H1 (cell line): ENCODE data around the gene TMEM185A. TPM values are rescaled to one million over a fixed set of nuclear protein-coding genes. Genes with fewer than 3 reads are reported as not detected.

Experiments used
- CTCF ChIA-PET: fragments of 300-600 bp; sonication (Branson Sonifier 250); formaldehyde crosslinking; loops from one replicate; lab custom pipeline; 2021; ENCODE audit not compliant: partially characterized antibody; lab: Charles Lee
- POLR2A ChIA-PET: fragments of 300-600 bp; sonication (Branson Sonifier 250); formaldehyde crosslinking; loops from one replicate; lab custom pipeline; 2021; ENCODE audit warnings: inconsistent platforms; ENCODE audit not compliant: partially characterized antibody; lab: Charles Lee
- DNase-seq, 2 experiments: peaks; one replicate each; pipeline versions ENCODE4 v3.0.0 to v3.0.0-alpha.2; 2010 to 2022; ENCODE audit warnings: low spot score in 2 of 2, low read depth in 1 of 2, mixed read lengths in 1 of 2
- FAIRE-seq: peaks from 2 replicates; lab custom pipeline; 2011; peaks lifted over from hg19 to GRCh38; lab: Jason Lieb, UNC
- H2AFZ ChIP-seq: 2 replicates; pipeline ENCODE4 v1.8.1; 2012; ENCODE audit warnings: low read length, inconsistent platforms
- H2AK5ac ChIP-seq: 2 replicates; pipeline ENCODE4 v1.6.1; 2013; ENCODE audit warnings: low read depth, low read length
- H2BK120ac ChIP-seq: replicated peaks from 2 replicates; pipeline ENCODE3; 2013; ENCODE audit warnings: low read depth, low read length, inconsistent platforms
- H2BK12ac ChIP-seq: 2 replicates; pipeline ENCODE4 v1.6.1; 2013; ENCODE audit warnings: low read depth, low read length
- H2BK15ac ChIP-seq: 2 replicates; pipeline ENCODE4 v1.6.1; 2013; ENCODE audit warnings: low read length
- H2BK20ac ChIP-seq: 2 replicates; pipeline ENCODE4 v1.6.1; 2013; ENCODE audit warnings: low read length
- H2BK5ac ChIP-seq: 2 replicates; pipeline ENCODE4 v1.6.1; 2013; ENCODE audit warnings: low read depth, low read length
- H3K14ac ChIP-seq: 2 replicates; pipeline ENCODE4 v1.6.1; 2013; ENCODE audit warnings: inconsistent platforms; ENCODE audit not compliant: insufficient read length
- H3K18ac ChIP-seq: 2 replicates; pipeline ENCODE4 v1.6.1; 2013; ENCODE audit warnings: low read length; ENCODE audit errors: extremely low read depth
- H3K23ac ChIP-seq: 2 replicates; pipeline ENCODE4 v1.6.1; 2013; ENCODE audit warnings: inconsistent platforms; ENCODE audit not compliant: insufficient read length
- H3K23me2 ChIP-seq: 2 replicates; pipeline ENCODE4 v1.6.1; 2013; ENCODE audit warnings: low read depth, low read length
- H3K27ac ChIP-seq: 2 replicates; pipeline ENCODE4 v1.6.1; 2011; ENCODE audit warnings: low read depth, low read length, inconsistent platforms
- H3K27me3 ChIP-seq, 4 experiments: replicated peaks in 1 of 4; 1 replicate in 1 of 4; 2 replicates in 3 of 4; pipeline versions ENCODE4 v1.6.1 to v1.8.1; 2011 to 2013; ENCODE audit warnings: low read length in 3 of 4, mild to moderate bottlenecking in 3 of 4, inconsistent platforms in 2 of 4, mixed read lengths in 2 of 4, moderate library complexity in 1 of 4; ENCODE audit not compliant: control insufficient read depth in 3 of 4, insufficient read depth in 3 of 4; ENCODE audit errors: extremely low read depth in 1 of 4
- H3K36me3 ChIP-seq, 4 experiments: 2 replicates each; pipeline versions ENCODE4 v1.6.1 to v1.8.1; 2011 to 2013; ENCODE audit warnings: mild to moderate bottlenecking in 4 of 4, low read length in 3 of 4, moderate library complexity in 2 of 4, control low read depth in 1 of 4, inconsistent platforms in 1 of 4; ENCODE audit not compliant: insufficient read depth in 4 of 4, control insufficient read depth in 2 of 4
- H3K4ac ChIP-seq: replicated peaks from 2 replicates; pipeline ENCODE3; 2013; ENCODE audit warnings: low read length, low read depth, mixed read lengths, inconsistent platforms; ENCODE audit not compliant: insufficient read length
- H3K4me1 ChIP-seq, 4 experiments: replicated peaks in 1 of 4; 1 replicate in 1 of 4; 2 replicates in 3 of 4; pipeline versions ENCODE4 v1.6.1 to v1.8.1; 2011 to 2013; ENCODE audit warnings: low read length in 3 of 4, inconsistent platforms in 2 of 4, mixed read lengths in 1 of 4; ENCODE audit not compliant: insufficient read depth in 4 of 4, control insufficient read depth in 3 of 4
- H3K4me2 ChIP-seq, 2 experiments: 2 replicates each; pipeline versions ENCODE4 v1.6.1 to v1.8.1; 2011 to 2013; ENCODE audit warnings: low read depth in 2 of 2, low read length in 2 of 2, control low read depth in 1 of 2, inconsistent platforms in 1 of 2, mild to moderate bottlenecking in 1 of 2; ENCODE audit not compliant: insufficient read depth in 1 of 2
- H3K4me3 ChIP-seq, 4 experiments: fragments of 200-600, 300-600 bp in 1 of 4; sonication (generic), shearing (Covaris generic), sonication (Bioruptor Twin) in 1 of 4; 2 replicates each; pipeline versions ENCODE4 v1.5.1 to v1.8.1; 2011 to 2016; ENCODE audit warnings: low read length in 4 of 4, low read depth in 3 of 4, control low read depth in 2 of 4, inconsistent platforms in 2 of 4, mild to moderate bottlenecking in 2 of 4, mixed read lengths in 1 of 4, moderate library complexity in 1 of 4; ENCODE audit not compliant: insufficient read depth in 2 of 4; ENCODE audit errors: extremely low read depth in 1 of 4
- H3K56ac ChIP-seq: replicated peaks from 2 replicates; pipeline ENCODE3; 2013; ENCODE audit warnings: low read depth, mild to moderate bottlenecking, mixed read lengths, low read length, inconsistent platforms; ENCODE audit not compliant: insufficient read length
- H3K79me1 ChIP-seq: 2 replicates; pipeline ENCODE4 v1.6.1; 2013; ENCODE audit warnings: low read depth, low read length, control low read depth
- H3K79me2 ChIP-seq, 2 experiments: 2 replicates each; pipeline versions ENCODE4 v1.6.1 to v1.8.1; 2012 to 2013; ENCODE audit warnings: low read length in 2 of 2, mild to moderate bottlenecking in 2 of 2, inconsistent platforms in 1 of 2; ENCODE audit not compliant: insufficient read depth in 2 of 2, control insufficient read depth in 1 of 2
- H3K9ac ChIP-seq, 4 experiments: replicated peaks in 1 of 4; 1 replicate in 1 of 4; 2 replicates in 3 of 4; pipeline versions ENCODE4 v1.6.1 to v1.8.1; 2011 to 2013; ENCODE audit warnings: low read depth in 3 of 4, low read length in 3 of 4, control low read depth in 2 of 4, mild to moderate bottlenecking in 2 of 4, moderate library complexity in 2 of 4, inconsistent platforms in 1 of 4; ENCODE audit errors: extremely low read depth in 1 of 4
- H3K9me3 ChIP-seq, 2 experiments: 2 replicates each; pipeline versions ENCODE4 v1.6.1 to v1.8.1; 2012 to 2013; ENCODE audit warnings: mild to moderate bottlenecking in 2 of 2, moderate library complexity in 2 of 2, control low read depth in 1 of 2, inconsistent platforms in 1 of 2, low read depth in 1 of 2, low read length in 1 of 2, mixed read lengths in 1 of 2; ENCODE audit not compliant: insufficient read depth in 2 of 2
- H4K20me1 ChIP-seq, 2 experiments: replicated peaks in 1 of 2; 2 replicates each; pipeline versions ENCODE3 to v1.8.1; 2011 to 2013; ENCODE audit warnings: inconsistent platforms in 2 of 2, low read length in 2 of 2, mild to moderate bottlenecking in 1 of 2; ENCODE audit not compliant: insufficient read depth in 2 of 2, control insufficient read depth in 1 of 2
- H4K5ac ChIP-seq: 2 replicates; pipeline ENCODE4 v1.6.1; 2013; ENCODE audit warnings: low read length, low read depth, mixed read lengths, inconsistent platforms; ENCODE audit not compliant: insufficient read length
- H4K8ac ChIP-seq: 2 replicates; pipeline ENCODE4 v1.8.0; 2013; ENCODE audit warnings: mild to moderate bottlenecking, moderate library complexity, low read length, inconsistent platforms; ENCODE audit not compliant: insufficient read depth; ENCODE audit errors: extremely low read depth
- H4K91ac ChIP-seq: replicated peaks from 2 replicates; pipeline ENCODE3; 2013; ENCODE audit warnings: low read length, mixed read lengths, inconsistent platforms; ENCODE audit not compliant: insufficient read length
- BCL11A ChIP-seq, 2 experiments: IDR thresholded peaks; one replicate each; pipeline ENCODE4 v1.6.1; 2011; ENCODE audit warnings: low read depth in 2 of 2, low read length in 2 of 2, mild to moderate bottlenecking in 2 of 2
- CHD2 ChIP-seq: IDR thresholded peaks from 2 replicates; pipeline ENCODE4 v1.6.1; 2012; ENCODE audit warnings: low read length, improper control_type of control experiment
- WGBS, 2 experiments: shearing (Covaris generic) in 1 of 2; methylation state at CpG; one replicate each; pipeline versions ENCODE4 v1.1.6 to v1.1.7; 2013 to 2015; ENCODE audit warnings: low lambda C conversion rate in 2 of 2, mixed read lengths in 2 of 2, inconsistent platforms in 1 of 2, low coverage in 1 of 2, missing lambda C conversion rate in 1 of 2; ENCODE audit not compliant: insufficient replicate concordance in 2 of 2, insufficient coverage in 1 of 2, insufficient read length in 1 of 2; ENCODE audit errors: extremely low coverage in 1 of 2, missing lambda C conversion rate in 1 of 2; 5-methylcytosine and 5-hydroxymethylcytosine counted together
- polyA plus RNA-seq, 7 experiments: library from polyadenylated mRNA; depleted of rRNA in 3 of 7; stranded (reverse) in 5 of 7; unstranded in 2 of 7; fragments of >200 nt in 5 of 7; fragments of 200-250 nt in 2 of 7; gene quantifications; 1 replicate in 5 of 7; 2 replicates in 1 of 7; 4 replicates in 1 of 7; pipeline versions ENCODE4 v1.2.1 to v1.2.3, GENCODE V29; 2011 to 2013; ENCODE audit warnings: missing spikeins in 2 of 7, mixed read lengths in 2 of 7
- total RNA-seq: library from RNA; stranded (reverse); fragmentation: NEBNext Ultra II Directional; extraction: Animal tissue kit (Norgen Biotek cat#: 25700); gene quantifications from 2 replicates; pipeline ENCODE4 v1.2.1, GENCODE V29; 2021

TMEM185A gene
- total and polyA plus RNA-seq, 2 of the 8 experiments (the other 6 are each of a cell fraction or from before 2014, with no cell fraction given): 15.0 to 26.5 TPM

- H3K4me2 ChIP-seq: no peak overlapping the region
- no peak for FAIRE-seq
- H3K23ac ChIP-seq: no peak overlapping the region
- no peak overlapping the region for H3K9ac ChIP-seq
- H3K56ac ChIP-seq: no peak overlapping the region
- POLR2A ChIA-PET: no interaction called here
- CTCF ChIA-PET: no interaction called here
- peaks cover 0 to 3% (median 0%) of the 10 kb centered on the region in 4 experiments; a peak in 2 of 8 replicates for H3K36me3 ChIP-seq
- H2AFZ ChIP-seq: no peak overlapping the region
- no peaks in the 10 kb centered on the region for H3K27me3 ChIP-seq
- no peak overlapping the region for H3K27ac ChIP-seq
- H3K79me2 ChIP-seq: peaks cover 0 to 10% of the 10 kb centered on the region in 2 experiments; a peak in 2 of 4 replicates
- 93% methylated on average over 1 of the region's 1 CpG; no CpG with 5 or more reads in 1 of the 2 experiments for WGBS, 2 experiments
- no peak overlapping the region for H2BK20ac ChIP-seq
- no peak overlapping the region for H2BK15ac ChIP-seq
- no peak overlapping the region for H2BK12ac ChIP-seq
- H4K5ac ChIP-seq: no peak overlapping the region
- H2BK5ac ChIP-seq: no peak overlapping the region
- H3K4me1 ChIP-seq: no peaks in the 10 kb centered on the region
- no peak overlapping the region for H3K4ac ChIP-seq
- TF ChIP-seq CHD2: no peak
- no peak for TF ChIP-seq BCL11A (IDR thresholded peaks at IDR 0.05; ENCODE audit: low read depth in 2 of 2, low read length in 2 of 2)
- H3K14ac ChIP-seq: no peak overlapping the region
- H4K91ac ChIP-seq: no peak overlapping the region
- no peaks in the 10 kb centered on the region for H3K9me3 ChIP-seq
- no peak overlapping the region for H4K8ac ChIP-seq
- H3K23me2 ChIP-seq: no peaks in the 10 kb centered on the region
- no peak overlapping the region for H3K18ac ChIP-seq
- DNase-seq: no peak
- H4K20me1 ChIP-seq: no peaks in the 10 kb centered on the region
- H2AK5ac ChIP-seq: no peak overlapping the region
- no peaks in the 10 kb centered on the region for H3K79me1 ChIP-seq
- no peak overlapping the region for H2BK120ac ChIP-seq
- no peak overlapping the region for H3K4me3 ChIP-seq
Observed at GRCh38 chrX:149611623-149612175, 19.9 kb downstream of the TMEM185A start.
